GM04503 (cell line): ENCODE measurements around the gene BOC.
"Not testable (repeated sequence)": the region's sequence is repeated elsewhere in the genome, so short reads cannot be mapped to it uniquely, and the experiment has no call there.

Experiments used
- DNase-seq: peaks from one replicate; pipeline ENCODE4 v3.0.0-alpha.2; 2012; ENCODE audit warnings: low read depth

BOC gene, protein sequence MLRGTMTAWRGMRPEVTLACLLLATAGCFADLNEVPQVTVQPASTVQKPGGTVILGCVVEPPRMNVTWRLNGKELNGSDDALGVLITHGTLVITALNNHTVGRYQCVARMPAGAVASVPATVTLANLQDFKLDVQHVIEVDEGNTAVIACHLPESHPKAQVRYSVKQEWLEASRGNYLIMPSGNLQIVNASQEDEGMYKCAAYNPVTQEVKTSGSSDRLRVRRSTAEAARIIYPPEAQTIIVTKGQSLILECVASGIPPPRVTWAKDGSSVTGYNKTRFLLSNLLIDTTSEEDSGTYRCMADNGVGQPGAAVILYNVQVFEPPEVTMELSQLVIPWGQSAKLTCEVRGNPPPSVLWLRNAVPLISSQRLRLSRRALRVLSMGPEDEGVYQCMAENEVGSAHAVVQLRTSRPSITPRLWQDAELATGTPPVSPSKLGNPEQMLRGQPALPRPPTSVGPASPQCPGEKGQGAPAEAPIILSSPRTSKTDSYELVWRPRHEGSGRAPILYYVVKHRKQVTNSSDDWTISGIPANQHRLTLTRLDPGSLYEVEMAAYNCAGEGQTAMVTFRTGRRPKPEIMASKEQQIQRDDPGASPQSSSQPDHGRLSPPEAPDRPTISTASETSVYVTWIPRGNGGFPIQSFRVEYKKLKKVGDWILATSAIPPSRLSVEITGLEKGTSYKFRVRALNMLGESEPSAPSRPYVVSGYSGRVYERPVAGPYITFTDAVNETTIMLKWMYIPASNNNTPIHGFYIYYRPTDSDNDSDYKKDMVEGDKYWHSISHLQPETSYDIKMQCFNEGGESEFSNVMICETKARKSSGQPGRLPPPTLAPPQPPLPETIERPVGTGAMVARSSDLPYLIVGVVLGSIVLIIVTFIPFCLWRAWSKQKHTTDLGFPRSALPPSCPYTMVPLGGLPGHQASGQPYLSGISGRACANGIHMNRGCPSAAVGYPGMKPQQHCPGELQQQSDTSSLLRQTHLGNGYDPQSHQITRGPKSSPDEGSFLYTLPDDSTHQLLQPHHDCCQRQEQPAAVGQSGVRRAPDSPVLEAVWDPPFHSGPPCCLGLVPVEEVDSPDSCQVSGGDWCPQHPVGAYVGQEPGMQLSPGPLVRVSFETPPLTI

DNA sequence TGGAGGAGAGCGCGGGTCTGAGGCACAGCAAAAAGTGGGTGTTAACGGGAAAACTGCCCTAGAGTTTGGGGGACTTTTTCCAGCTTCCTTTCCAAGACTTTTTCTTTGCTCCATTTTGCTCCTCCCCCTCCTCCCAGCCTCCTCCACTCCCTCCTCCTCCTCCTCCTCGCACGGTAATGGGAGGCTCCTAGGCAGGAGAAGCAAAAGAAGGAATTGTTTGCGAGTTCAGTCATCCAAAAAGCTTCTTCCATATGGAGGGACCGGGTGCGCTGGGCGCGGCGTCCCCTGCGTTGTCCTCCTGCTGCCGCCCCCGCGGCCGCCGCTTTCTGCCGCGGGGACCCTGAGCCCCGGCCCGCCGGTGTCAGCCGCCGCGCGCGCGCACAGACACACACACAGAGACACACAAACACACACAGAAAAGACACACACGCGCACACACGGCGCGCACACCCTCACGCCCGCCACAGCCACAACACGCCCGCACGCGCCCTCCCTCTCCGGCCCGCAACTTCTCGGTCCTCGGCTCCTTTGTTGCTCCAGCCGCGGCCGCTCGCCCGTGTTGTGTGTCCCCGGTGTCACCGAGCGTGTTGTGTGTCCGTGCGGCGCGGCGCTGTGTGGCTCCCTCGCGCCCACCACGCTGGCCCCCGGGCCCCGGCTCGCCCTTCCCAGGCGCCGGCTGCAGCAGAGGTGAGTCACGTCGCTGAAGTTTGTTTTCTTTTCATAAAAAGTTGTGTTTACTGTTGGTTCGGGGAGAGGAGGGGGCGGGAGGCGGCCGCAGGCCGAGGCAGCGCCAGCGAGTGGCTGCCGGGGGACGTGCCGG, at the start of gene BOC:
BOC (plus strand) TSS at position 228 of the 820 bp plus-strand sequence. CDS start 38,246 bp downstream, outside the sequence.
- DNase-seq = peak; percentile 50

DNA sequence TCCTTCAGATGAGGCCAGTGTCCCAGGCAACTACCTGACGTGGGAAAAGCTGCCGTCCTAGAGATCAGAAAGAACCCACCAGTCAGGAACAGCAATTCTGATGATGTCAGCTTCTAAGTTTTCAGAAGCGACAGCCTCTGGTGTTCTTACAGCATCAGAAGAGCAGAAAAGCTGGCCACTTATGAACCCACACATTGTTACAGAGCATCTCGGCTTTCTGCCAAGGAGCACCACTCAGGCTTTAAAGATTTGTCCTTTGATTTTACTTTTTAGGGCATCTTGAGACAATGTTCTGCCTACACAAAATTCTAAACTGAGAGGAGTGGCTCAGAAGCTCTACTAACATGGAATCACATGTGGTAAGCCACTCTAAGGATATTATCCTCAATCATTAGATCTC, 49.7 kb upstream of the BOC start:
- no peak for DNase-seq

DNA sequence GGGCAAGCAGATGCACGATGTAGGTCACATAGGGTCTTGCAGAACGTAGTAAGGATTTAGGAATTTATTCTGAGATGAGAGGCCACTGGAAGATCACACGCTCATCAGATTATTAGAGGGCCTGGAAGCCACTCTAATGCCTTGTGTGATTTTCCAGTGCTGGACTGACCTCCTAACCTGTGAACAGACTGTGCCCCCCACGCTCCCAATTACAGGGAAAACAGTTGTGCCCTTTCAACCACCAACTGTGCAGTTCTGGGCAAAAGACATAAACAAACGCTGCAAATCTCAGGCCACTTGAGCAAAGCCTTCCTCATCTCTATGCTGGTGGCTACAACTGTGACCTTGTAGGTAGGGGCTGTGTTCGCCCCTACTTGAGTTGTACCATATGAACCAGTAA, 48.2 kb upstream of the BOC start:
- no peak for DNase-seq

DNA sequence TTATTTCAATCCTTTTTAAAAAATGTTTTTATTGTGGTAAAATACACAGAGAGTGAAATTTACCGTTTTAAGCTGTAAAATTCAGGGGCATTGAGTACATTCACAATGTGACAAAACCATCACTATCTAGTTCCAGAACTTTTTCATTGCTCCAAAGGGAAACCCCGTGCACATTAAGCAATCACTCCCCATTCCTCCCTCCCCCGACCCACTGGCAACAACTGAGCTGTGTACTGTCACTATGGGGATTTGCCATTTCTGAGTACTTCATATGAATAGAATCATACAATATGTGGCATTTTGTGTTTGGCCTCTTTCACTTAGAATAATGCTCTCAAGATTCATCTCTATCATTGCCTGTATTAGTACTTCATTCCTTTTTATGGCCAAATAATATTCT, 45.5 kb upstream of the BOC start:
- no peak for DNase-seq

DNA sequence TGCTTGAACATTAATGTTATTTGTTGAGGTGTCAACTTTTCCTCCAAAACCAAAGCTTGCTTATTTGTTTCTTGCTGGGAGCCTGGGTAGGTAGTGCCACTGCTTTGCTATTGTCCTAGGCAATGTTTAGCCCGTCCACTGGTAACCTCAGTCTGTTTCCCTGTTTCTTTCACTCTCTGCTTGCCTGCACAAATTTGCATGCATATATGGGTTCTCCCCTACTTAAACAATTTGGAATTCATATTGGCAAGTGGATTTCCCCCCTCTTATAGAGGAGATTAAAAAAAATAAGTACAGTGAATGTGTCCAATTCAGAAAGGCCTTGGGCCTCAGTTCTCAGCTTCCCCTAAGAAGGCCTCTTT, 45.0 kb upstream of the BOC start:
- DNase-seq = no peak

DNA sequence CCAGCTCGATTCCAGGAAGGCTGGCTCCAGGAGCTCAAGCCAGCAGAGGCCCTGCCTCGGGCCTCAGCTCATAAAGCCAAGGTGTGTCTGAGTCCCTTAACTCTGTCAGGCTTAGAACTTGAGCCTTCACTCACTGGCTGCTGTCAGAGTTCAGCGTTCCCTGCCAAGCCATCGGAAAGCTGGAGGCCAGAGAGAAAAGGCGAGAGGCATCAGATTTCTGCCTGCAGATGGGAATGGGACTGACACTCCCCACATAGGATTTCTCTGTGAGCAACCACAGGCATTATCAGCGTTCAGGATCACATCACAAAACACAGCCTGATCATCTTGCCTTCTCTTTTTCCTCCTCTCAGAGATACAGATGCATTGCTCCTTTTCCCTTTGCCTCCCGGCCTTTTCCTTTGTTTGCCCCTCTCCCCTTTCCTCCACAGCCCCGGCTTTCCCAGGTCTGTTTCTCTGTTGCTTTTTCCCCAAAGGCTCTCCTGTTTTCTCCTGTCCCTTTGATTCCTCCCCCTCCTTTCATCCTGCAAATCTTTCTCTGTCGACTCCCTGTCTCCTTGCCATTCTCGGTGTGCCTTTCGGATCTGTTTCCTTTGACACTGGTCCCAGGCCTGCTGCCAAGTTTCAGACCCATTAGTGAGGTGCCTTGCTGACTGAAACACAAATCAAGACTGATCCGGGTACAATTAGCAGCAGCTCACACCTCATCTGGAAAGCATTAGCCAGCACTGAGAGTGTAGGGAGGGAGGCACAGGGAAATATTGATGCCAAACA, 44.5 kb upstream of the BOC start:
- peak; percentile 59 for DNase-seq

DNA sequence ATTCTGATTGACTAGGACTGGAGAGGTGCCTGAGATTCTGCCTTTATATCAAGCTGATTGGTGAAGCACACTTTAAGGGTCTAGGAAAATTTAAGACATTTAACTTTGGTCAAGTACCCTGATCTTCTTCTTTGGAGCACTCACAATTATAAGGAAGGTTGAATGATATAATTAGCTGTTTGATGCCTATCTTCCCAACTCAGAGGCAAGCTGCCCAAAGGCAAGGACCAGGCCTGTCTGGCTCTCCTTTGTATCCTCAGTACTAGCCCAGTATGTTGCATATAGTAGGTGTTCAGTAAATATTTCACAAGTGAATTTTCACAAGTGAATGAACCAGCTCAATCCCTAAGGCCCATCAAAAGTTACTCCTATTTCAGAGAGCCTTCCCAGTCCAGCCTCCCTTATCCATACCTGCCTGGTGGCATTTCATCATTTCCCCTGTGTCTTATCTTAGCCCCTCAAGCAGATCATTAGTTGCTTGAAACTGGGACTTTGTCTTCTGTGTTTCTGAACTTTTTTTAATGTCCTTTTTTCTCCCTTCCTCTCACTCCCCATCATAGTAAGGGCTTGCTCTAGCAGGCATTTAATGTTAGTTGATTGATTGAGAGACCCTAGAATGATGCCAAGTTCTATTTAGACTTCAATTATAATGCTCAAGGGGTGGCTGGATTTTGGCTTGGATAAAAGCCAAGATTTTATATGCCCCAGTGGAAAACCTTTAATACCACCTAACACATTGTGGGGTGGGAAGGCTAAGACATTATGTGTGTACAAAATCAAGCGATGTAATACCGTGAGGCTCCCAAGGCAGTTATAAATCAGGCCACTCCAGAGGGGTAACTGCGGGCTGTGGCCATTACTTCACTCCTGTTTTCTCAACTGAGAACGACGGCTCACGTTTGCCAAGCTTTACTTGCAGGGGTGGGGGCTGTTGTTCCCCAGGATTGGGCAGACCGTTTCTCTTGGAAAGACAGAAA, 43.2 kb upstream of the BOC start:
- DNase-seq = no peak

DNA sequence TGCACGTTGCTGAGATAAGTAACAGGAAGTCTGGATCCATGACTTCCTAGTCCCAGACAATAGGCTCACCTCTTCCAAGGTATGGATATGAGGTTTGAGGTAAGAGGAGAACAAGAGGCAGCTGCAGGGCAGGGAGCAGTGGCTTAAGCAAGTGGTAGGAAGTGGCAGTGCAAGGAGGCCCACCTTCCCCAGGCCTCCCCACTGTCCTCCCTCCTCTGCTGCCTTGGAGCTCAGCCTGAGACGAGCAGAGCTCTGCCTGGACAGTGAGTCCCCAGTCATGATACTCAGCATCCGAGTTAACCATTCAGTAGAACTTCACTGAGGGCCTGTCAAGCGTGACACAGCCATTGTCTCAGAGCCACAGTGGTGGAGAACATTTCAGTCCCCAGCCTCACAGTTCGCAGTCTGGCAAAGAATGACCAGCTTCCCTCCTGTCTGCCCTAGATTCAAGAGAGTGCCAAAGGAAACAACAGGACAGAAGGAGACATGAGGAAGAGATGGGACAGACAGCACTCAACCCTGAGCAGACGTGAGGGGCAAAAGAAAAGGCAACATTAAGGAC, 41.4 kb upstream of the BOC start:
- DNase-seq = no peak

DNA sequence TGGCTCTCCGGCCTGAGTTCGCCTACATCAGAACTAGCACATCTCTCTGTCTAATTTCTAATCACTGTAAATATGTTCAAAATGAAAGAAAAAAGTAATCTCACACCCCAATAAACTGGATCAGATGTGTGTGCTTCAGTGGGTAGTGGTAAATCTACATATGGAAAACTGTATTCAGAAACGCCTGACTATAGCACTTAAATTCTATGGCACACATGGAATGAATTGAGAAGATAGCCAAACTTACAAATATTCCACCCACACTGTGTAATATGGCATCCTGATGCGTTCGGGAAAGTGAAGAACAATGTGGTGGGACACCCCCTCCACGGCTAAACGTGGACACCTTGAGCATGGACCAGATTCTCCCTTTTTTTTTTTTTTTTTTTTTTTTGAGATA, 40.6 kb upstream of the BOC start:
- no peak for DNase-seq

DNA sequence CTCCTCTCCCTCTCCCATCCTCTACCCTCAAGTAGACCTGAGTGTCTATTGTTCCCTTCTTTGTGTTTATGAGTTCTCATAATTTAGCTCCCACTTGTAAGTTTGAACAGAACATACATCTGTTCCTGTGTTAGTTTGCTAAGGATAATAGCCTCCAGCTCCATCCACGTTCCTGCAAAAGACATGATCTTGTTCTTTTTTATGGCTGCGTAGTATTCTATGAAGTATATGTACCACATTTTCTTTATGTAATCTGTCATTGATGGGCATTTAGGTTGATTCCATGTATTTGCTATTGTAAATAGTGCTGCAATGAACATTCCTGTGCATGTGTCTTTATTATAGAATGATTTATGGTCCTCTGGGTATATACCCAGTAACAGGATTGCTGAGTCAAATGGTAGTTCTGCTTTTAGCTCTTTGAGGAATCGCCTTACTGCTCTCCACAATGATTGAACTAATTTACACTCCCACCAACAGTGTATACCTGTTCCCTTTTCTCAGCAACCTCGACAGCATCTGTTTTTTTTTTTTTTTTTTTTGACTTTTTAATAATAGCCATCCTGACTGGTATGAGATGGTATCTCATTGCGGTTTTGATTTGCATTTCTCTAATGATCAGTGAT, 39.6 kb upstream of the BOC start:
- DNase-seq = not testable (repeated sequence)

DNA sequence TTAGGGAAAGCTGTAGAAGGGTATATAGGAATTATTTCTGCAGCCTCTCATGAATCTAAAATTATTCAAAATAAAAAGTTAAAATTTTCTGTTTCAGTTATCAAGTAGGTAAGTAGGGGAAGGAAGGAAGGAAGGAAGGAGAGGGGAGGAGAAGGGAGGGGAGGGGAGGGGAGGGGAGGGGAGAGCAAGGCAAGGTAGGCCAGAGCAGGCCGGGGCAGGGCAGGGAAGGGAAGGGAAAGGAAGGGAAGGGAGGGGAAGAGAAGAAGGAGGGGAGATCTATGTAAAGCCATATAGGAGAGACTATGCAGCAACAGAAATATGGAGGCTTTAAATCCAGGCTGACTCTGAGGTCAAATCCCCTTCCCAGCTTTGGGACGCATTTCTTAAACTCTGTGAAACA, 38.3 kb upstream of the BOC start:
- no peak for DNase-seq

DNA sequence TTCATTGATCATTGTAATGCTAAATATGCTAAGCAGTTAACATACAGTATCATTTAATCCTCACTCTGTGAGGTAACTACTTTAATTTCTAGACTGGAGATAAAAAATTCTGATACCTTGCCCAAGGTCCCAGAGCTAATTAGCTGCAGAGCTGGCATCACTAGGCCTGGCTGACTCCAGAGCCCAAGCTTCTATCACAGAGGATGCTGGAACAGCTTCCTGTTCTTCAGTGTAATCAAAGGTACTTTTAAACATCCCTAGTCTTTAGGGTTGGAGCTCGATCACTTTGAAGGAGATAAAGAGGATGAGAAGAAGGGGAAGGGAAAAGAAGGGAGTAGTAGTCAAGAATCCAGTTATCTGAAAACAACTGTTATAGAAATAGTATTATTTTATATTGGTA, 37.1 kb upstream of the BOC start:
- DNase-seq = no peak

DNA sequence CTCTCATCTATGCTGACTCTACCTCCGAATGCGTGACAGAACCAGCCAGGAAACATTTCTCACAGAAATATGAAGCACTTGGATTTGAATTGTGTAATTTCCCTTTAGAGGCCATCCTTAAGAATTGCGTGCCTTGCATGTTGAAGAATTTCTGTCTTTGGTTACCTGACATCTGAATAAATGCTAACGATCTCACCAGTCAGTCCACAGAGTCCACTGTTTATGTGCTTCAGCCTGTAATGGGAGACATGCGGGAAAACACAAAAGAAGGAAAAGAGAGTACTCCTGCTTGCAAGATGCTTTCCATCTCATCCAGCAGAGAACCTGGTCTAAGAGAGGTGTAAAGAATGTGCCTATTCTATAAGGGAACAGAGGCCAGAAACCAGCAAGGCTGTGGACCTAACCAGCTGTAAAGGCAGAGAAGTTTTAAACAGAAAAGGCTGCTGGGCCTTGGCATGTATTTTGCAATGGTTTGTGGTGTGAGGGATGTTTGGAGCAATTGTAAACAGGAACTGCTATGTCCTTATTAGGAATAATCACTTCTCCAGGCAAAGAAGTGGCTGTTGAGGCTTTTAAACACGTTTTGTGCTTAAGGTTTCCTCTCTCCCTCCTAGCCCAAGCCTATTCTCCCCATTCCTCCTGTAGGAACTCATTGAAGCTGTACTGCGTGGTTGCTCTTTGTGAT, 36.4 kb upstream of the BOC start:
- DNase-seq = no peak

DNA sequence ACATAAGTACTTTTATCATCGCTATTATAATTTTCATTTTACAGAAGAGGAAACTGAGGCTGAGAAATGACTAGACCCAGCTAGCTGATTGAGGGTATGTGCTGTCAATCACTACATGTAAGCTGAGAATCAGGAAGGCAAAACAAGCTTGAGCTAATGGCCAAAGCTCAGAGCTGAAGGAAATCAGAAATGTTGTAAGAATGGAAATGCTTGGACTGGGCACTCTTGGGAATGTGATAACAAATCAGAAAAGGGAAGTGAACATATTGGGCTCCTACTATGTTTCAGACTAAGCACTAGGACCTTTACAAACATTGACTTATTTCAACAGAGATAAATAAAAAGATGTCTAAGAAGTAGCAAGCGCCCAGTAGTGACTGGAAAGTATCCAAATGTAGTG, 33.8 kb upstream of the BOC start:
- no peak for DNase-seq

DNA sequence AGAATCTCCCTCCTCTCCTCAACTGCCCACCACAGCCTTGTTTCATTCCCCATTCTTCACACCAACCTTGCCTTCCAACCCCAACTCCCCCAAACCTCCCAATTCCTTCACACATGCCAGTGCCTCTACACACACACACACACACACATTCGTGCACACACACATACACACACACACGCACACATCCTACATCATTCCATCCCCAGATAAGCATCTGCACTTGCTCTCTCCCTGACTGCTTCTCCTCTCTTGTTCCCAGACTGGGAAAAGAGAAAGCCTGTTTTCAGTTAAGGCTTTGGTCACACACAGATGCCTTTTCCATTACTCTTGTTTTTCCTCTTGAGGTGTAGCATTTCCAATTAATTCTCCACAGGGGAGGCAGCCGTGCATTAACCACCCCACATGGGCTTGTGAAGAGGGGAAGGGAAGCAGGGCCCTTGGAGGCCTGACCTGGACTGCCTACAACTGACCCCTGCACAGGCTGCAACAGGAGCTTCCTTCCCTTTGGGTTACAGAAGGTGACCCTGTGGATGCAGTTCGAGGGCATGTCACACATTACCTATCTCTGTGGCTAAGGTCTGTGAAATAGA, 32.0 kb upstream of the BOC start:
- DNase-seq = no peak

DNA sequence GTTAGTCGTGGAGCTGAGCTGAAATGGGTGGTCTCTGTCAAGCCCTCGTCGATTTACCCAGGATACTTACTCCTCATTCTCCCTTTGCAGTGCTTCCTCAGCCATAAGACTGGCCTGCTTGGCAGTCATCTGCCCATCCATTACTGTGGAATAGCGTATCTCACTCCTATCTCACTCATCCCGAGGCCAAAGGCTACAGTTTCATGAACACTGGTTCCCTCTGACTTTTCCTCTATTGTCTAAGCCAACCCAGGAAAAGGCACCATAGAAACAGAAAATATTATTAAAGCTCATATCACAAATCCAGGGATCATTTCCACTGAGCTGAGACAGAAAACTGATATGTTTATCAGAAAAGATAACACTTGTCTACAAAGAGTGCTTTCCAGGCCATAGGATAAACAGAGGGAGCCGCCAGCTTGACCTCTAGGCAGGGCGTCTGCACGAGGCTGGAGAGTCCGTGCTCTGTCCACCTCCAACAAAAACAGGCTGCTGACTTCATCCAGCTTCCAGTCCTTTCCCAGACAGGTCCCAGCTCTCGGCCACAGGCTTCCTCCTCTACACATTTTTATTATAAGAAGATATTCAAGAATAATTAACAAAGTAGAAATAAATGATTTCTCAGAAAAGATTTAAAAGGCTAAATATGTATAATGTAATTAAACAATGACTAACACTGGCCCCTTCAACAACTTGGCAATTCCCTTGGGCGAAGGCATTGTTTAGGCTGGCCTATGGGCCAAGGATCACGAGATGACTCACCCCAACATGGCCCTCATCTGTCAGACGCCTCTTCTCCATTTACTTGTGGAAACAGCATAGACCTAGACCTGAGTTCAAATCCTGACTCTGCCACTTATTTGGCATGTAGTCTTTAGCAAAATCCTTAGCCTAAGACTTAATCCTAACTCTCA, 27.4 kb upstream of the BOC start:
- DNase-seq = no peak

DNA sequence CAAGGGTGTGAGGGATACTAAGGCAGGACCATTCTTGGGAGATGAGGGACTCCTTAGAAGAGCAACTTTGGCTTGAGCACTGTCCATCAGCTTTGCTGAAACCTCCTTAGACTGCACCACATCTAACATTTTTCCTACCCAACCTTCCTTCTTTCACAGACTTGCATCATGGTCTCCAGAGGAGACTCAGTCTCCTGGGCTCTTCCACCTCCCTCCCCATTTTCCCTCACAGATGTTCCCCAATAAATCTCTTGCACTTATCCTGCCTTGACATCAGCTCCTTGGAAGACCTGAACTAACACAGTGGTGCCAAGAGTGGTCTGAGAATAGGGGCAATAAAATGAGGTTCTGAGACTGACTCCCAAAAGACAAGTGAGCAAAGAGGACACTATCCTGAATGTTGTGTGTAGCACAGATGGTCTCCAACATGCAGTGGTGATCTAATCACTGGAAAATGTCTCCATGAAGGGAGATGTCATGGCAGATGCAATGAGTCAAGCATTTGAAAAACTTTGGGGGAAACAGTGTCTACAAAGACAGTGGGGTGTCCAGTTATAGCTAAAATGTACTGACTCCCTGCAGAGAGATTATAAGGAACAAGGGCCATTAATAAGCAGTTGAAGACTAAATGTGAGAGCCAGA, 26.0 kb upstream of the BOC start:
- DNase-seq = no peak
